ENCODE measurements around the gene GRM4.

Gene GRM4

GRCh38 chr6:33988121-33989015, 157.5 kb downstream of the GRM4 start:
- Histone ChIP-seq H3K36me3 (ENCODE audit: insufficient read depth, low read length) (no peaks in the 10 kb centered on the region), H3K27ac (no peak overlapping the region), H3K9ac (ENCODE audit: insufficient read length) (no peak overlapping the region), H3K9me3 (ENCODE audit: low read depth, low read length) (no peaks in the 10 kb centered on the region), H3K4me3 (no peak overlapping the region)
- TF ChIP-seq EZH2 (IDR thresholded peaks at IDR 0.05) (no peak), FOXP2 (optimal IDR thresholded peaks at IDR 0.05; ENCODE audit: control extremely low read depth, extremely low read length, insufficient read depth) (no peak)
- DNase-seq (ENCODE audit: low read depth, low spot score), result no peak

GRCh38 chr6:33987531-33988021, 158.3 kb downstream of the GRM4 start:
- Histone ChIP-seq H3K27ac (no peak overlapping the region), H3K9ac (ENCODE audit: insufficient read length) (no peak overlapping the region)

GRCh38 chr6:33985947-33986346, 159.9 kb downstream of the GRM4 start:
- Histone ChIP-seq H3K4me3 (no peak overlapping the region), H3K9ac (ENCODE audit: insufficient read length) (no peak overlapping the region), H3K9me3 (ENCODE audit: low read depth, low read length) (no peaks in the 10 kb centered on the region), H3K27ac (no peak overlapping the region), H3K36me3 (ENCODE audit: insufficient read depth, low read length) (no peaks in the 10 kb centered on the region)
- TF ChIP-seq POLR2AphosphoS5 (IDR thresholded peaks at IDR 0.05; ENCODE audit: borderline replicate concordance, low read depth, low read length), result no peak
- TF ChIP-seq FOXP2 (optimal IDR thresholded peaks at IDR 0.05; ENCODE audit: control extremely low read depth, extremely low read length, insufficient read depth), result no peak
- no peak for TF ChIP-seq EZH2 (IDR thresholded peaks at IDR 0.05)
- DNase-seq (ENCODE audit: low read depth, low spot score), result no peak

More at GRCh38 chr6:33987531-33988021, 158.3 kb downstream of the GRM4 start:
- no peaks in the 10 kb centered on the region for H3K9me3 ChIP-seq (ENCODE audit: low read depth, low read length)
- no peak for DNase-seq (ENCODE audit: low read depth, low spot score)
- H3K4me3 ChIP-seq, result no peak overlapping the region
- TF ChIP-seq POLR2AphosphoS5 (IDR thresholded peaks at IDR 0.05; ENCODE audit: borderline replicate concordance, low read depth, low read length), result no peak
- TF ChIP-seq FOXP2 (optimal IDR thresholded peaks at IDR 0.05; ENCODE audit: control extremely low read depth, extremely low read length, insufficient read depth), result no peak
- no peak for TF ChIP-seq EZH2 (IDR thresholded peaks at IDR 0.05)
- H3K36me3 ChIP-seq (ENCODE audit: insufficient read depth, low read length), result no peaks in the 10 kb centered on the region

GRCh38 chr6:33985313-33985751, 160.6 kb downstream of the GRM4 start:
- no peak overlapping the region for H3K9ac ChIP-seq (ENCODE audit: insufficient read length)
- H3K27ac ChIP-seq, result no peak overlapping the region
- no peak for TF ChIP-seq EZH2 (IDR thresholded peaks at IDR 0.05)
- no peak for TF ChIP-seq POLR2AphosphoS5 (IDR thresholded peaks at IDR 0.05; ENCODE audit: borderline replicate concordance, low read depth, low read length)
- H3K9me3 ChIP-seq (ENCODE audit: low read depth, low read length), result no peaks in the 10 kb centered on the region
- no peaks in the 10 kb centered on the region for H3K36me3 ChIP-seq (ENCODE audit: insufficient read depth, low read length)
- no peak overlapping the region for H3K4me3 ChIP-seq
- no peak for DNase-seq (ENCODE audit: low read depth, low spot score)

GRCh38 chr6:33984466-33985312, 161.2 kb downstream of the GRM4 start:
- no peak overlapping the region for H3K27ac ChIP-seq
- DNase-seq (ENCODE audit: low read depth, low spot score), result no peak
- TF ChIP-seq POLR2AphosphoS5 (IDR thresholded peaks at IDR 0.05; ENCODE audit: borderline replicate concordance, low read depth, low read length), result no peak
- TF ChIP-seq FOXP2 (optimal IDR thresholded peaks at IDR 0.05; ENCODE audit: control extremely low read depth, extremely low read length, insufficient read depth), result no peak
- TF ChIP-seq EZH2 (IDR thresholded peaks at IDR 0.05), result no peak
- no peaks in the 10 kb centered on the region for H3K36me3 ChIP-seq (ENCODE audit: insufficient read depth, low read length)
- no peak overlapping the region for H3K9ac ChIP-seq (ENCODE audit: insufficient read length)
- H3K9me3 ChIP-seq (ENCODE audit: low read depth, low read length), result no peaks in the 10 kb centered on the region
- H3K4me3 ChIP-seq, result no peak overlapping the region

- TF ChIP-seq EZH2 (IDR thresholded peaks at IDR 0.05), result no peak
- no peak for TF ChIP-seq FOXP2 (optimal IDR thresholded peaks at IDR 0.05; ENCODE audit: control extremely low read depth, extremely low read length, insufficient read depth)
- TF ChIP-seq POLR2AphosphoS5 (IDR thresholded peaks at IDR 0.05; ENCODE audit: borderline replicate concordance, low read depth, low read length), result no peak
- DNase-seq (ENCODE audit: low read depth, low spot score), result no peak
These were observed 162.0 kb downstream of the GRM4 start for GRCh38 chr6:33983721-33984465.

GRCh38 chr6:33983109-33983716, 162.7 kb downstream of the GRM4 start:
- no peak for TF ChIP-seq EZH2 (IDR thresholded peaks at IDR 0.05)
- TF ChIP-seq POLR2AphosphoS5 (IDR thresholded peaks at IDR 0.05; ENCODE audit: borderline replicate concordance, low read depth, low read length), result no peak
- no peak overlapping the region for H3K9ac ChIP-seq (ENCODE audit: insufficient read length)
- no peak overlapping the region for H3K4me3 ChIP-seq
- H3K9me3 ChIP-seq (ENCODE audit: low read depth, low read length), result no peaks in the 10 kb centered on the region
- no peaks in the 10 kb centered on the region for H3K36me3 ChIP-seq (ENCODE audit: insufficient read depth, low read length)
- no peak overlapping the region for H3K27ac ChIP-seq
- no peak for DNase-seq (ENCODE audit: low read depth, low spot score)

More at GRCh38 chr6:33983721-33984465, 162.0 kb downstream of the GRM4 start:
- Histone ChIP-seq H3K4me3 (no peak overlapping the region), H3K36me3 (ENCODE audit: insufficient read depth, low read length) (no peaks in the 10 kb centered on the region), H3K9me3 (ENCODE audit: low read depth, low read length) (no peaks in the 10 kb centered on the region), H3K27ac (no peak overlapping the region), H3K9ac (ENCODE audit: insufficient read length) (no peak overlapping the region)

All from SK-N-MC (cell line).